ENCODE measurements around the gene TBRG1. TPM values are rescaled to one million over a fixed set of nuclear protein-coding genes. Genes with fewer than 3 reads are reported as not detected.

The TBRG1 gene
- total and polyA plus RNA-seq, 2 of the 8 experiments (the other 6 are each of a cell fraction or from before 2014, with no cell fraction given) = 16.3 to 26.7 TPM

DNA sequence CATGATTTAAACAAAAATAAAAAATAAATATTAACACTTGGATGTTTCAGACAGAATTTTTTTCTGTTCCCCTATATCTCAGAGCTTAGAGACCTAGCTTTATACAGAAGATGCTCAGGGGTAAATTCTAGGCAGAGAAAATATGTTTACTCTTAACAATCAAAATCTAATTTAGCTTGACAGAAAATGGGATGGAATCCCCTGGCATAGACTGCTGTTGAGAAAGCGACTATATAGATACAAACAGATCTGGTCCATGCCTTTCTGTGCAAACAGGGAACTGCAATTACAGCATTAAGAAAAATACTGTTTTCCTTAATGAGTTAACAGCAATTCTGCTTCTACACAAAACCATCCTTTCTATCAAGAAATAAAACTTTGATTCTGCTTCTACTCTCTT lies 36.3 kb downstream of the TBRG1 start:
- no peak overlapping the region for H3K23ac ChIP-seq (ENCODE audit: insufficient read length)
- peaks cover 1% of the 10 kb centered on the region for H3K23me2 ChIP-seq (ENCODE audit: low read depth, low read length)
- no peak overlapping the region for H4K5ac ChIP-seq (ENCODE audit: insufficient read length, low read depth, low read length)
- TF ChIP-seq HDAC2 (IDR thresholded peaks at IDR 0.05; ENCODE audit: borderline replicate concordance in 1 of 2, low read depth in 2 of 2, low read length in 2 of 2) (no peak), SIX5 (IDR thresholded peaks at IDR 0.05; ENCODE audit: low read depth, low read length) (no peak), BACH1 (IDR thresholded peaks at IDR 0.05; ENCODE audit: low read length) (no peak), GABPA (IDR thresholded peaks at IDR 0.05; ENCODE audit: borderline replicate concordance, insufficient read depth, low read length) (no peak), SIRT6 (IDR thresholded peaks at IDR 0.05; ENCODE audit: low read length) (no peak), SP4 (IDR thresholded peaks at IDR 0.05; ENCODE audit: low read length) (no peak), CBX8 (IDR thresholded peaks at IDR 0.05; ENCODE audit: borderline replicate concordance, low read depth, low read length) (no peak), GTF2F1 (IDR thresholded peaks at IDR 0.05; ENCODE audit: borderline replicate concordance, low read depth, low read length) (no peak), NRF1 (IDR thresholded peaks at IDR 0.05; ENCODE audit: low read depth, low read length) (no peak), EP300 (IDR thresholded peaks at IDR 0.05; ENCODE audit: borderline replicate concordance in 1 of 2, low read depth in 2 of 2, low read length in 2 of 2) (no peak), CBX5 (IDR thresholded peaks at IDR 0.05; ENCODE audit: low read depth, low read length) (no peak), POLR2AphosphoS5 (IDR thresholded peaks at IDR 0.05; ENCODE audit: low read depth, low read length) (no peak), YY1 (IDR thresholded peaks at IDR 0.05; ENCODE audit: low read depth, low read length) (no peak)
- TF ChIP-seq, protein P1, sequence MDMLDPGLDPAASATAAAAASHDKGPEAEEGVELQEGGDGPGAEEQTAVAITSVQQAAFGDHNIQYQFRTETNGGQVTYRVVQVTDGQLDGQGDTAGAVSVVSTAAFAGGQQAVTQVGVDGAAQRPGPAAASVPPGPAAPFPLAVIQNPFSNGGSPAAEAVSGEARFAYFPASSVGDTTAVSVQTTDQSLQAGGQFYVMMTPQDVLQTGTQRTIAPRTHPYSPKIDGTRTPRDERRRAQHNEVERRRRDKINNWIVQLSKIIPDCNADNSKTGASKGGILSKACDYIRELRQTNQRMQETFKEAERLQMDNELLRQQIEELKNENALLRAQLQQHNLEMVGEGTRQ (IDR thresholded peaks at IDR 0.05; ENCODE audit: low read length) = no peak
- H3K4me1 ChIP-seq (replicated peaks in 1 of 4; ENCODE audit: control insufficient read depth in 3 of 4, insufficient read depth in 4 of 4, low read length in 3 of 4) = peaks cover 0 to 10% (median 7%) of the 10 kb centered on the region in 4 experiments; a peak in 4 of 7 replicates
- H3K9ac ChIP-seq (replicated peaks in 1 of 4; ENCODE audit: extremely low read depth in 1 of 4, low read depth in 3 of 4, low read length in 3 of 4) = no peak overlapping the region
- H2BK12ac ChIP-seq (ENCODE audit: low read depth, low read length) = no peak overlapping the region
- H3K27me3 ChIP-seq (replicated peaks in 1 of 4; ENCODE audit: control insufficient read depth in 3 of 4, extremely low read depth in 1 of 4, insufficient read depth in 3 of 4, low read length in 3 of 4) = no peaks in the 10 kb centered on the region; a peak in 2 of 7 replicates
- no peak overlapping the region for H3K18ac ChIP-seq (ENCODE audit: extremely low read depth, low read length)
- H2BK120ac ChIP-seq (replicated peaks; ENCODE audit: low read depth, low read length) = no peak overlapping the region
- POLR2A ChIA-PET (ENCODE audit: partially characterized antibody) = no interaction called here
- H2BK20ac ChIP-seq (ENCODE audit: low read length) = no peak overlapping the region
- no peak overlapping the region for H3K4ac ChIP-seq (replicated peaks; ENCODE audit: insufficient read length, low read depth, low read length)
- H4K20me1 ChIP-seq (replicated peaks in 1 of 2; ENCODE audit: control insufficient read depth in 1 of 2, insufficient read depth in 2 of 2, low read length in 2 of 2) = no peaks in the 10 kb centered on the region
- H3K36me3 ChIP-seq (ENCODE audit: control insufficient read depth in 2 of 4, insufficient read depth in 4 of 4, low read length in 3 of 4) = no peaks in the 10 kb centered on the region
- H3K27ac ChIP-seq (ENCODE audit: low read depth, low read length) = no peak overlapping the region
- H4K91ac ChIP-seq (replicated peaks; ENCODE audit: insufficient read length, low read length) = no peak overlapping the region
- no peak overlapping the region for H3K4me3 ChIP-seq (ENCODE audit: extremely low read depth in 1 of 4, insufficient read depth in 2 of 4, low read depth in 3 of 4, low read length in 4 of 4)
- H4K8ac ChIP-seq (ENCODE audit: extremely low read depth, insufficient read depth, low read length) = no peak overlapping the region
- no peak overlapping the region for H3K4me2 ChIP-seq (ENCODE audit: insufficient read depth in 1 of 2, low read depth in 2 of 2, low read length in 2 of 2)
- no peak overlapping the region for H2AK5ac ChIP-seq (ENCODE audit: low read depth, low read length)
- DNase-seq (ENCODE audit: low read depth in 1 of 2, low spot score in 2 of 2) (no peak), FAIRE-seq (no peak)
- CTCF ChIA-PET (ENCODE audit: partially characterized antibody) = interaction anchor here (1.7 kb wide), 1 partner anchor 9 kb away, joined by 6 read pairs; no protein-coding TSS in a partner anchor
- no peak overlapping the region for H3K56ac ChIP-seq (replicated peaks; ENCODE audit: insufficient read length, low read depth, low read length)
- H2BK5ac ChIP-seq (ENCODE audit: low read depth, low read length) = no peak overlapping the region
- H3K9me3 ChIP-seq (ENCODE audit: insufficient read depth in 2 of 2, low read depth in 1 of 2, low read length in 1 of 2) = no peaks in the 10 kb centered on the region
- WGBS, 2 experiments (ENCODE audit: extremely low coverage in 1 of 2, insufficient coverage in 1 of 2, insufficient read length in 1 of 2, insufficient replicate concordance in 2 of 2, low coverage in 1 of 2, low lambda C conversion rate in 2 of 2, missing lambda C conversion rate in 1 of 2) = 85% methylated on average over 1 of the region's 1 CpG; no CpG with 5 or more reads in 1 of the 2 experiments
- no peak overlapping the region for H3K14ac ChIP-seq (ENCODE audit: insufficient read length)
- no peaks in the 10 kb centered on the region for H3K79me2 ChIP-seq (ENCODE audit: control insufficient read depth in 1 of 2, insufficient read depth in 2 of 2, low read length in 2 of 2)
- no peak overlapping the region for H2BK15ac ChIP-seq (ENCODE audit: low read length)
- H2AFZ ChIP-seq (ENCODE audit: low read length) = no peak overlapping the region
- H3K79me1 ChIP-seq (ENCODE audit: low read depth, low read length) = no peaks in the 10 kb centered on the region; the same call in 1 of the 2 replicates

Data from H1 (cell line).